GM12865 (cell line): ENCODE results near the gene PSG1.
"Not testable (repeated sequence)": the region's sequence is repeated elsewhere in the genome, so short reads cannot be mapped to it uniquely, and the experiment has no call there.

Experiments used
- DNase-seq: peaks from one replicate; pipeline ENCODE4 v3.0.0; 2010; ENCODE audit warnings: low read depth
- H3K4me3 ChIP-seq: 2 replicates; pipeline ENCODE4 v1.5.1; 2011; ENCODE audit warnings: mild to moderate bottlenecking, low read depth, low read length, control low read depth
- CTCF ChIP-seq: IDR thresholded peaks from 2 replicates; pipeline ENCODE4 v1.5.1; 2011; ENCODE audit warnings: low read length, control low read depth, low read depth, inconsistent platforms; ENCODE audit not compliant: insufficient read depth; ENCODE audit errors: missing control alignments

PSG1 gene

GRCh38 chr19:42912941-42913340 is 33.4 kb upstream of the PSG1 start:
- not testable (repeated sequence) for DNase-seq, H3K4me3 ChIP-seq

GRCh38 chr19:42911731-42912130 is 32.2 kb upstream of the PSG1 start:
- not testable (repeated sequence) for H3K4me3 ChIP-seq, DNase-seq

GRCh38 chr19:42906162-42906561 is 26.6 kb upstream of the PSG1 start:
- not testable (repeated sequence) for DNase-seq

GRCh38 chr19:42900561-42900960 is 21.0 kb upstream of the PSG1 start:
- DNase-seq, H3K4me3 ChIP-seq: not testable (repeated sequence)

More at GRCh38 chr19:42906162-42906561, 26.6 kb upstream of the PSG1 start:
- not testable (repeated sequence) for H3K4me3 ChIP-seq

GRCh38 chr19:42899674-42900073 is 20.2 kb upstream of the PSG1 start:
- not testable (repeated sequence) for DNase-seq, H3K4me3 ChIP-seq

GRCh38 chr19:42899110-42899509 is 19.6 kb upstream of the PSG1 start:
- DNase-seq, H3K4me3 ChIP-seq: not testable (repeated sequence)

GRCh38 chr19:42898656-42899055 is 19.1 kb upstream of the PSG1 start:
- not testable (repeated sequence) for DNase-seq, H3K4me3 ChIP-seq

- not testable (repeated sequence) for DNase-seq, H3K4me3 ChIP-seq
These were observed 18.2 kb upstream of the PSG1 start for GRCh38 chr19:42897729-42898128.

- H3K4me3 ChIP-seq, DNase-seq: not testable (repeated sequence)
These were observed 10.9 kb upstream of the PSG1 start for GRCh38 chr19:42890446-42890845.

GRCh38 chr19:42887876-42888445 is 8.4 kb upstream of the PSG1 start:
- not testable (repeated sequence) for H3K4me3 ChIP-seq, DNase-seq

GRCh38 chr19:42882730-42883129 is 3.2 kb upstream of the PSG1 start:
- DNase-seq, H3K4me3 ChIP-seq: not testable (repeated sequence)

- DNase-seq, H3K4me3 ChIP-seq: not testable (repeated sequence)
These were observed 2.5 kb upstream of the PSG1 start for GRCh38 chr19:42882010-42882409.

- TF ChIP-seq CTCF, result peak; percentile 46
- not testable (repeated sequence) for DNase-seq, H3K4me3 ChIP-seq
These were observed 1.8 kb upstream of the PSG1 start for GRCh38 chr19:42881279-42881678.

- not testable (repeated sequence) for H3K4me3 ChIP-seq, DNase-seq
These were observed 1.1 kb upstream of the PSG1 start for GRCh38 chr19:42880621-42881020.

- not testable (repeated sequence) for H3K4me3 ChIP-seq, DNase-seq
These were observed 2.9 kb downstream of the PSG1 start for GRCh38 chr19:42876596-42876995.

GRCh38 chr19:42875881-42876280 is 3.6 kb downstream of the PSG1 start:
- not testable (repeated sequence) for DNase-seq, H3K4me3 ChIP-seq

- H3K4me3 ChIP-seq, DNase-seq: not testable (repeated sequence)
These were observed 4.4 kb downstream of the PSG1 start for GRCh38 chr19:42874901-42875813.

- DNase-seq, H3K4me3 ChIP-seq: not testable (repeated sequence)
These were observed 5.4 kb downstream of the PSG1 start for GRCh38 chr19:42874136-42874535.
